H1 (cell line): ENCODE data around the gene NEGR1. TPM values are rescaled to one million over a fixed set of nuclear protein-coding genes. Genes with fewer than 3 reads are reported as not detected.

Experiments
- CTCF ChIA-PET: fragments of 300-600 bp; sonication (Branson Sonifier 250); formaldehyde crosslinking; loops from one replicate; lab custom pipeline; 2021; ENCODE audit not compliant: partially characterized antibody; lab: Charles Lee
- POLR2A ChIA-PET: fragments of 300-600 bp; sonication (Branson Sonifier 250); formaldehyde crosslinking; loops from one replicate; lab custom pipeline; 2021; ENCODE audit warnings: inconsistent platforms; ENCODE audit not compliant: partially characterized antibody; lab: Charles Lee
- DNase-seq, 2 experiments: peaks; one replicate each; pipeline versions ENCODE4 v3.0.0 to v3.0.0-alpha.2; 2010 to 2022; ENCODE audit warnings: low spot score in 2 of 2, low read depth in 1 of 2, mixed read lengths in 1 of 2
- FAIRE-seq: peaks from 2 replicates; lab custom pipeline; 2011; peaks lifted over from hg19 to GRCh38; lab: Jason Lieb, UNC
- H2AFZ ChIP-seq: 2 replicates; pipeline ENCODE4 v1.8.1; 2012; ENCODE audit warnings: low read length, inconsistent platforms
- H2AK5ac ChIP-seq: 2 replicates; pipeline ENCODE4 v1.6.1; 2013; ENCODE audit warnings: low read depth, low read length
- H2BK120ac ChIP-seq: replicated peaks from 2 replicates; pipeline ENCODE3; 2013; ENCODE audit warnings: low read depth, low read length, inconsistent platforms
- H2BK12ac ChIP-seq: 2 replicates; pipeline ENCODE4 v1.6.1; 2013; ENCODE audit warnings: low read depth, low read length
- H2BK15ac ChIP-seq: 2 replicates; pipeline ENCODE4 v1.6.1; 2013; ENCODE audit warnings: low read length
- H2BK20ac ChIP-seq: 2 replicates; pipeline ENCODE4 v1.6.1; 2013; ENCODE audit warnings: low read length
- H2BK5ac ChIP-seq: 2 replicates; pipeline ENCODE4 v1.6.1; 2013; ENCODE audit warnings: low read depth, low read length
- H3K14ac ChIP-seq: 2 replicates; pipeline ENCODE4 v1.6.1; 2013; ENCODE audit warnings: inconsistent platforms; ENCODE audit not compliant: insufficient read length
- H3K18ac ChIP-seq: 2 replicates; pipeline ENCODE4 v1.6.1; 2013; ENCODE audit warnings: low read length; ENCODE audit errors: extremely low read depth
- H3K23ac ChIP-seq: 2 replicates; pipeline ENCODE4 v1.6.1; 2013; ENCODE audit warnings: inconsistent platforms; ENCODE audit not compliant: insufficient read length
- H3K23me2 ChIP-seq: 2 replicates; pipeline ENCODE4 v1.6.1; 2013; ENCODE audit warnings: low read depth, low read length
- H3K27ac ChIP-seq: 2 replicates; pipeline ENCODE4 v1.6.1; 2011; ENCODE audit warnings: low read depth, low read length, inconsistent platforms
- H3K27me3 ChIP-seq, 4 experiments: replicated peaks in 1 of 4; 1 replicate in 1 of 4; 2 replicates in 3 of 4; pipeline versions ENCODE4 v1.6.1 to v1.8.1; 2011 to 2013; ENCODE audit warnings: low read length in 3 of 4, mild to moderate bottlenecking in 3 of 4, inconsistent platforms in 2 of 4, mixed read lengths in 2 of 4, moderate library complexity in 1 of 4; ENCODE audit not compliant: control insufficient read depth in 3 of 4, insufficient read depth in 3 of 4; ENCODE audit errors: extremely low read depth in 1 of 4
- H3K36me3 ChIP-seq, 4 experiments: 2 replicates each; pipeline versions ENCODE4 v1.6.1 to v1.8.1; 2011 to 2013; ENCODE audit warnings: mild to moderate bottlenecking in 4 of 4, low read length in 3 of 4, moderate library complexity in 2 of 4, control low read depth in 1 of 4, inconsistent platforms in 1 of 4; ENCODE audit not compliant: insufficient read depth in 4 of 4, control insufficient read depth in 2 of 4
- H3K4ac ChIP-seq: replicated peaks from 2 replicates; pipeline ENCODE3; 2013; ENCODE audit warnings: low read length, low read depth, mixed read lengths, inconsistent platforms; ENCODE audit not compliant: insufficient read length
- H3K4me1 ChIP-seq, 4 experiments: replicated peaks in 1 of 4; 1 replicate in 1 of 4; 2 replicates in 3 of 4; pipeline versions ENCODE4 v1.6.1 to v1.8.1; 2011 to 2013; ENCODE audit warnings: low read length in 3 of 4, inconsistent platforms in 2 of 4, mixed read lengths in 1 of 4; ENCODE audit not compliant: insufficient read depth in 4 of 4, control insufficient read depth in 3 of 4
- H3K4me2 ChIP-seq, 2 experiments: 2 replicates each; pipeline versions ENCODE4 v1.6.1 to v1.8.1; 2011 to 2013; ENCODE audit warnings: low read depth in 2 of 2, low read length in 2 of 2, control low read depth in 1 of 2, inconsistent platforms in 1 of 2, mild to moderate bottlenecking in 1 of 2; ENCODE audit not compliant: insufficient read depth in 1 of 2
- H3K4me3 ChIP-seq, 4 experiments: fragments of 200-600, 300-600 bp in 1 of 4; sonication (generic), shearing (Covaris generic), sonication (Bioruptor Twin) in 1 of 4; 2 replicates each; pipeline versions ENCODE4 v1.5.1 to v1.8.1; 2011 to 2016; ENCODE audit warnings: low read length in 4 of 4, low read depth in 3 of 4, control low read depth in 2 of 4, inconsistent platforms in 2 of 4, mild to moderate bottlenecking in 2 of 4, mixed read lengths in 1 of 4, moderate library complexity in 1 of 4; ENCODE audit not compliant: insufficient read depth in 2 of 4; ENCODE audit errors: extremely low read depth in 1 of 4
- H3K56ac ChIP-seq: replicated peaks from 2 replicates; pipeline ENCODE3; 2013; ENCODE audit warnings: low read depth, mild to moderate bottlenecking, mixed read lengths, low read length, inconsistent platforms; ENCODE audit not compliant: insufficient read length
- H3K79me1 ChIP-seq: 2 replicates; pipeline ENCODE4 v1.6.1; 2013; ENCODE audit warnings: low read depth, low read length, control low read depth
- H3K79me2 ChIP-seq, 2 experiments: 2 replicates each; pipeline versions ENCODE4 v1.6.1 to v1.8.1; 2012 to 2013; ENCODE audit warnings: low read length in 2 of 2, mild to moderate bottlenecking in 2 of 2, inconsistent platforms in 1 of 2; ENCODE audit not compliant: insufficient read depth in 2 of 2, control insufficient read depth in 1 of 2
- H3K9ac ChIP-seq, 4 experiments: replicated peaks in 1 of 4; 1 replicate in 1 of 4; 2 replicates in 3 of 4; pipeline versions ENCODE4 v1.6.1 to v1.8.1; 2011 to 2013; ENCODE audit warnings: low read depth in 3 of 4, low read length in 3 of 4, control low read depth in 2 of 4, mild to moderate bottlenecking in 2 of 4, moderate library complexity in 2 of 4, inconsistent platforms in 1 of 4; ENCODE audit errors: extremely low read depth in 1 of 4
- H3K9me3 ChIP-seq, 2 experiments: 2 replicates each; pipeline versions ENCODE4 v1.6.1 to v1.8.1; 2012 to 2013; ENCODE audit warnings: mild to moderate bottlenecking in 2 of 2, moderate library complexity in 2 of 2, control low read depth in 1 of 2, inconsistent platforms in 1 of 2, low read depth in 1 of 2, low read length in 1 of 2, mixed read lengths in 1 of 2; ENCODE audit not compliant: insufficient read depth in 2 of 2
- H4K20me1 ChIP-seq, 2 experiments: replicated peaks in 1 of 2; 2 replicates each; pipeline versions ENCODE3 to v1.8.1; 2011 to 2013; ENCODE audit warnings: inconsistent platforms in 2 of 2, low read length in 2 of 2, mild to moderate bottlenecking in 1 of 2; ENCODE audit not compliant: insufficient read depth in 2 of 2, control insufficient read depth in 1 of 2
- H4K5ac ChIP-seq: 2 replicates; pipeline ENCODE4 v1.6.1; 2013; ENCODE audit warnings: low read length, low read depth, mixed read lengths, inconsistent platforms; ENCODE audit not compliant: insufficient read length
- H4K8ac ChIP-seq: 2 replicates; pipeline ENCODE4 v1.8.0; 2013; ENCODE audit warnings: mild to moderate bottlenecking, moderate library complexity, low read length, inconsistent platforms; ENCODE audit not compliant: insufficient read depth; ENCODE audit errors: extremely low read depth
- H4K91ac ChIP-seq: replicated peaks from 2 replicates; pipeline ENCODE3; 2013; ENCODE audit warnings: low read length, mixed read lengths, inconsistent platforms; ENCODE audit not compliant: insufficient read length
- HDAC6 ChIP-seq: IDR thresholded peaks from one replicate; pipeline ENCODE4 v1.7.1; 2012; ENCODE audit warnings: low read depth, mild to moderate bottlenecking, inconsistent platforms, low read length, moderate library complexity
- KDM1A ChIP-seq: fragments of 200-600, 300-600 bp; sonication (generic); IDR thresholded peaks from 2 replicates; pipeline ENCODE4 v1.7.1; 2016; ENCODE audit warnings: mild to moderate bottlenecking, low read length, borderline replicate concordance
- SIX5 ChIP-seq: IDR thresholded peaks from 2 replicates; pipeline ENCODE4 v1.6.1; 2011; ENCODE audit warnings: mild to moderate bottlenecking, low read depth, low read length
- ZNF274 ChIP-seq: IDR thresholded peaks from 2 replicates; pipeline ENCODE4 v1.7.0; 2012; ENCODE audit warnings: low read length, borderline replicate concordance; ENCODE audit errors: extremely low read depth
- WGBS, 2 experiments: shearing (Covaris generic) in 1 of 2; methylation state at CpG; one replicate each; pipeline versions ENCODE4 v1.1.6 to v1.1.7; 2013 to 2015; ENCODE audit warnings: low lambda C conversion rate in 2 of 2, mixed read lengths in 2 of 2, inconsistent platforms in 1 of 2, low coverage in 1 of 2, missing lambda C conversion rate in 1 of 2; ENCODE audit not compliant: insufficient replicate concordance in 2 of 2, insufficient coverage in 1 of 2, insufficient read length in 1 of 2; ENCODE audit errors: extremely low coverage in 1 of 2, missing lambda C conversion rate in 1 of 2; 5-methylcytosine and 5-hydroxymethylcytosine counted together
- polyA plus RNA-seq, 7 experiments: library from polyadenylated mRNA; depleted of rRNA in 3 of 7; stranded (reverse) in 5 of 7; unstranded in 2 of 7; fragments of >200 nt in 5 of 7; fragments of 200-250 nt in 2 of 7; gene quantifications; 1 replicate in 5 of 7; 2 replicates in 1 of 7; 4 replicates in 1 of 7; pipeline versions ENCODE4 v1.2.1 to v1.2.3, GENCODE V29; 2011 to 2013; ENCODE audit warnings: missing spikeins in 2 of 7, mixed read lengths in 2 of 7
- total RNA-seq: library from RNA; stranded (reverse); fragmentation: NEBNext Ultra II Directional; extraction: Animal tissue kit (Norgen Biotek cat#: 25700); gene quantifications from 2 replicates; pipeline ENCODE4 v1.2.1, GENCODE V29; 2021

NEGR1 gene
- total and polyA plus RNA-seq, 2 of the 8 experiments (the other 6 are each of a cell fraction or from before 2014, with no cell fraction given): 0.71 to 1.3 TPM

GRCh38 chr1:72207059-72207458 is 75.3 kb downstream of the NEGR1 start:
- H3K23ac ChIP-seq: no peak overlapping the region
- no peaks in the 10 kb centered on the region for H3K79me2 ChIP-seq
- H3K79me1 ChIP-seq: no peaks in the 10 kb centered on the region
- H3K56ac ChIP-seq: no peak overlapping the region
- ChIA-PET POLR2A (no interaction called here), CTCF (no interaction called here)
- H2BK5ac ChIP-seq: no peak overlapping the region
- FAIRE-seq (no peak), DNase-seq (no peak)
- no peak overlapping the region for H4K91ac ChIP-seq
- H3K18ac ChIP-seq: no peak overlapping the region
- H3K9ac ChIP-seq: no peak overlapping the region
- H3K4me2 ChIP-seq: no peak overlapping the region
- H3K23me2 ChIP-seq: no peaks in the 10 kb centered on the region
- no peaks in the 10 kb centered on the region for H3K36me3 ChIP-seq
- H3K27me3 ChIP-seq: no peaks in the 10 kb centered on the region
- no peak overlapping the region for H2AK5ac ChIP-seq
- no peak overlapping the region for H2BK15ac ChIP-seq
- H3K9me3 ChIP-seq: no peaks in the 10 kb centered on the region
- H3K27ac ChIP-seq: no peak overlapping the region
- H3K4ac ChIP-seq: no peak overlapping the region
- 88% methylated on average over 1 of the region's 1 CpG; no CpG with 5 or more reads in 1 of the 2 experiments for WGBS, 2 experiments
- H3K4me3 ChIP-seq: no peak overlapping the region
- no peak overlapping the region for H2AFZ ChIP-seq
- H2BK12ac ChIP-seq: no peak overlapping the region
- no peaks in the 10 kb centered on the region for H3K4me1 ChIP-seq
- H4K8ac ChIP-seq: no peak overlapping the region
- no peak overlapping the region for H2BK20ac ChIP-seq
- no peak overlapping the region for H2BK120ac ChIP-seq
- no peak overlapping the region for H4K5ac ChIP-seq
- H3K14ac ChIP-seq: no peak overlapping the region
- H4K20me1 ChIP-seq: no peaks in the 10 kb centered on the region
- TF ChIP-seq ZNF274 (no peak), SIX5 (no peak), HDAC6 (no peak), KDM1A (no peak)
